B cell (primary cell): ENCODE results near the gene KRT82. TPM values are rescaled to one million over a fixed set of nuclear protein-coding genes. Genes with fewer than 3 reads are reported as not detected.

Experiments used
- ATAC-seq: fragments of 200-7000 bp; cut with Tn5 transposase; one replicate; pipeline ENCODE4 v1.10.0; 2021; ENCODE audit warnings: low read depth, mild to moderate bottlenecking, moderate number of reproducible peaks, moderate library complexity
- CTCF ChIA-PET: fragments of 350-600 bp; sonication (Branson Sonifier 250); formaldehyde crosslinking; loops from one replicate; lab custom pipeline; 2021; ENCODE audit warnings: antibody characterized with exemption, inconsistent platforms; lab: Charles Lee
- POLR2A ChIA-PET: fragments of 350-600 bp; sonication (Branson Sonifier 250); formaldehyde crosslinking; loops from one replicate; lab custom pipeline; 2021; ENCODE audit warnings: antibody characterized with exemption; lab: Charles Lee
- DNase-seq: peaks from one replicate; pipeline ENCODE4 v3.0.0; 2013
- H2AFZ ChIP-seq: 2 replicates; pipeline ENCODE4 v1.6.1; 2012; ENCODE audit warnings: mild to moderate bottlenecking, low read depth, low read length; ENCODE audit not compliant: insufficient read depth, poor library complexity, severe bottlenecking
- H3K27ac ChIP-seq, 2 donors: 1 replicate in 1 of 2; 2 replicates in 1 of 2; pipeline ENCODE4 v1.5.1; 2012 to 2013; ENCODE audit warnings: low read length in 2 of 2, mild to moderate bottlenecking in 2 of 2, moderate library complexity in 1 of 2
- H3K27me3 ChIP-seq, 4 experiments: fragments of 200-600 bp in 1 of 4; sonication (generic) in 1 of 4; replicated peaks in 1 of 4; 1 replicate in 2 of 4; 2 replicates in 2 of 4; pipeline versions ENCODE4 v1.6.1 to v1.7.0; 2013 to 2016; ENCODE audit warnings: low read length in 3 of 4, mild to moderate bottlenecking in 2 of 4, mixed read lengths in 1 of 4, moderate library complexity in 1 of 4; ENCODE audit not compliant: insufficient read depth in 4 of 4, control insufficient read depth in 3 of 4; ENCODE audit errors: control extremely low read depth in 1 of 4
- H3K36me3 ChIP-seq, 2 experiments: replicated peaks in 1 of 2; 1 replicate in 1 of 2; 2 replicates in 1 of 2; pipeline versions ENCODE4 v1.6.1 to v1.7.1; 2013; ENCODE audit warnings: low read length in 1 of 2; ENCODE audit not compliant: insufficient read depth in 2 of 2, control insufficient read depth in 1 of 2; ENCODE audit errors: control extremely low read depth in 1 of 2, extremely low read depth in 1 of 2
- H3K4me1 ChIP-seq, 2 donors: fragments of 200-600 bp in 1 of 2; sonication (generic) in 1 of 2; 1 replicate in 1 of 2; 2 replicates in 1 of 2; pipeline versions ENCODE4 v1.5.1 to v1.6.1; 2013 to 2017; ENCODE audit warnings: low read length in 2 of 2; ENCODE audit not compliant: control insufficient read depth in 2 of 2, insufficient read depth in 2 of 2
- H3K4me2 ChIP-seq: replicated peaks from 2 replicates; pipeline ENCODE3; 2012; ENCODE audit warnings: mild to moderate bottlenecking, low read depth, low read length; ENCODE audit not compliant: poor library complexity, severe bottlenecking
- H3K4me3 ChIP-seq, 5 experiments: fragments of 200-600 bp in 1 of 5; sonication (generic) in 1 of 5; 1 replicate in 3 of 5; 2 replicates in 2 of 5; pipeline versions ENCODE4 v1.5.1 to v1.7.0; 2011 to 2016; ENCODE audit warnings: low read length in 4 of 5, mild to moderate bottlenecking in 4 of 5, low read depth in 2 of 5, control low read depth in 1 of 5, moderate library complexity in 1 of 5; ENCODE audit not compliant: insufficient read depth in 1 of 5; ENCODE audit errors: control extremely low read depth in 1 of 5, extremely low read depth in 1 of 5
- H3K79me2 ChIP-seq: fragments of 200-600 bp; sonication (generic); one replicate; pipeline ENCODE4 v1.6.0; 2016; ENCODE audit warnings: low read length; ENCODE audit not compliant: control insufficient read depth, insufficient read depth
- H3K9ac ChIP-seq: fragments of 200-600 bp; sonication (generic); 2 replicates; pipeline ENCODE4 v1.6.1; 2017; ENCODE audit warnings: mild to moderate bottlenecking, low read length, moderate library complexity
- H3K9me3 ChIP-seq, 3 donors: one replicate each; pipeline versions ENCODE4 v1.6.1 to v1.7.1; 2013; ENCODE audit warnings: low read length in 2 of 3; ENCODE audit not compliant: control insufficient read depth in 2 of 3, insufficient read depth in 1 of 3; ENCODE audit errors: control extremely low read depth in 1 of 3
- H4K20me1 ChIP-seq: 2 replicates; pipeline ENCODE4 v1.6.0; 2012; ENCODE audit warnings: mild to moderate bottlenecking, low read length; ENCODE audit not compliant: insufficient read depth, control insufficient read depth, poor library complexity, severe bottlenecking
- H3K27ac Mint-ChIP-seq: one replicate; pipeline ENCODE4 v1.8.0; 2021; ENCODE audit warnings: mixed read lengths
- H3K27me3 Mint-ChIP-seq: one replicate; pipeline ENCODE4 v1.8.0; 2021; ENCODE audit warnings: mixed read lengths
- H3K4me1 Mint-ChIP-seq: one replicate; pipeline ENCODE4 v1.8.0; 2021; ENCODE audit warnings: mixed read lengths
- H3K4me3 Mint-ChIP-seq: one replicate; pipeline ENCODE4 v1.8.0; 2021; ENCODE audit warnings: mixed read lengths
- H3K9me3 Mint-ChIP-seq: one replicate; pipeline ENCODE4 v1.8.0; 2022; ENCODE audit warnings: mixed read lengths; ENCODE audit not compliant: insufficient read depth
- CTCF ChIP-seq: fragments of 200-600 bp; IDR thresholded peaks from one replicate; pipeline ENCODE4 v1.8.0; 2022; ENCODE audit warnings: antibody characterized with exemption, mild to moderate bottlenecking
- EZH2 ChIP-seq: IDR thresholded peaks from 2 replicates; pipeline ENCODE4 v1.6.1; 2012; ENCODE audit warnings: borderline replicate concordance, low read depth, mild to moderate bottlenecking, moderate library complexity, low read length; ENCODE audit not compliant: insufficient read depth, poor library complexity, severe bottlenecking
- WGBS: methylation state at CpG from one replicate; pipeline ENCODE4 v1.1.5; 2013; ENCODE audit warnings: missing lambda C conversion rate; ENCODE audit not compliant: insufficient coverage; 5-methylcytosine and 5-hydroxymethylcytosine counted together
- intact Hi-C: fragments of 100-400 bp; cut with micrococcal nuclease; formaldehyde crosslinking; loops from one replicate; pipeline ENCODE4 v1.10.0; 2022
- polyA plus RNA-seq: library from polyadenylated mRNA; depleted of rRNA; stranded (reverse); fragments of >200 nt; gene quantifications from 2 replicates; pipeline ENCODE4 v1.2.3, GENCODE V29; 2012
- total RNA-seq, 2 donors: library from RNA; stranded (reverse); fragments of 120-200 nt in 1 of 2; gene quantifications; 1 replicate in 1 of 2; 2 replicates in 1 of 2; pipeline versions ENCODE4 v1.2.3 to v1.2.4, GENCODE V29; 2013 to 2022

Gene KRT82
- total and polyA plus RNA-seq, 2 donors (not counting 1 experiment from before 2014, with no cell fraction given) = not detected

GRCh38 chr12:52439420-52439819, 33.3 kb upstream of the KRT82 start:
- peaks cover 35% of the 10 kb centered on the region for H3K27me3 Mint-ChIP-seq
- Histone ChIP-seq H3K36me3 (no peaks in the 10 kb centered on the region), H3K79me2 (no peaks in the 10 kb centered on the region), H3K9me3 (no peaks in the 10 kb centered on the region), H2AFZ (no peak overlapping the region), H3K4me1 (no peaks in the 10 kb centered on the region), H3K27ac (no peak overlapping the region), H3K27me3 (peaks cover 0 to under 1% (median 0%) of the 10 kb centered on the region in 4 experiments), H3K4me2 (no peak overlapping the region), H4K20me1 (no peaks in the 10 kb centered on the region), H3K4me3 (no peak overlapping the region), H3K9ac (no peak overlapping the region)
- H3K4me3 Mint-ChIP-seq = no peak overlapping the region
- no peaks in the 10 kb centered on the region for H3K4me1 Mint-ChIP-seq
- CTCF ChIA-PET = no interaction called here
- intact Hi-C loops = no loop called here
- no peak for DNase-seq
- no peak for ATAC-seq
- WGBS = 67% methylated on average over 7 of the region's 8 CpGs
- H3K27ac Mint-ChIP-seq = no peak overlapping the region
- TF ChIP-seq EZH2 (no peak), CTCF (no peak)
- POLR2A ChIA-PET = no interaction called here
- H3K9me3 Mint-ChIP-seq = peaks cover 2% of the 10 kb centered on the region

GRCh38 chr12:52438305-52439301, 32.5 kb upstream of the KRT82 start:
- peaks cover 0 to 4% (median 0%) of the 10 kb centered on the region in 3 donors for H3K9me3 ChIP-seq
- ATAC-seq = no peak
- Mint-ChIP-seq H3K9me3 (peaks cover 2% of the 10 kb centered on the region), H3K27ac (no peak overlapping the region), H3K4me3 (no peak overlapping the region), H3K4me1 (no peaks in the 10 kb centered on the region), H3K27me3 (peaks cover 33% of the 10 kb centered on the region)
- ChIA-PET CTCF (no interaction called here), POLR2A (no interaction called here)
- H3K4me3 ChIP-seq = no peak overlapping the region
- WGBS = 84% methylated on average over 5 of the region's 8 CpGs
- no peak overlapping the region for H3K27ac ChIP-seq
- no peaks in the 10 kb centered on the region for H3K4me1 ChIP-seq
- H4K20me1 ChIP-seq = no peaks in the 10 kb centered on the region
- DNase-seq = no peak
- H3K79me2 ChIP-seq = no peaks in the 10 kb centered on the region
- no peak overlapping the region for H2AFZ ChIP-seq
- no peaks in the 10 kb centered on the region for H3K36me3 ChIP-seq
- no peak overlapping the region for H3K4me2 ChIP-seq
- intact Hi-C loops = no loop called here
- H3K27me3 ChIP-seq = no peaks in the 10 kb centered on the region
- TF ChIP-seq CTCF = no peak
- no peak for TF ChIP-seq EZH2
- no peak overlapping the region for H3K9ac ChIP-seq
